ENCODE results near the gene RBMS3.
"Not testable (repeated sequence)": the region's sequence is repeated elsewhere in the genome, so short reads cannot be mapped to it uniquely, and the experiment has no call there.

RBMS3 gene

GRCh38 chr3:29313981-29314726 lies 33.3 kb downstream of the RBMS3 start:
- DNase-seq: no peak

DNA sequence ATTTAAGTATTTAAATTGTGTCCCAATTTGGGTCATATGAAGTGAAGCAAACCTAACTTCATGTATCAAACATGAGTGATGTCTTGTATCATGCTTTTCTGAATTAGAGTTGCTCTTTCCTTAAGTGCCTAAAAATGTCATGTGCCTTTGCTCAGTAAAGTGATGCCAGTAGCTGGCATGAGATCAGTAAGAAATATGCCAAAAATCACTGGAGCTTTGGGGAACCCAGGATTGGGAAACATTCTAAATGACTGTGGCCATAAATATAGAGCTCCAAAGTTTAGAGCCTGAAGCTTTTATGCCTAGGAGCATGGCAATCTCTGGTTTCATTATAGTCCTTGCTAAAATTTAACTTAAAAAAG lies 33.8 kb downstream of the RBMS3 start:
- no peak for DNase-seq

DNA sequence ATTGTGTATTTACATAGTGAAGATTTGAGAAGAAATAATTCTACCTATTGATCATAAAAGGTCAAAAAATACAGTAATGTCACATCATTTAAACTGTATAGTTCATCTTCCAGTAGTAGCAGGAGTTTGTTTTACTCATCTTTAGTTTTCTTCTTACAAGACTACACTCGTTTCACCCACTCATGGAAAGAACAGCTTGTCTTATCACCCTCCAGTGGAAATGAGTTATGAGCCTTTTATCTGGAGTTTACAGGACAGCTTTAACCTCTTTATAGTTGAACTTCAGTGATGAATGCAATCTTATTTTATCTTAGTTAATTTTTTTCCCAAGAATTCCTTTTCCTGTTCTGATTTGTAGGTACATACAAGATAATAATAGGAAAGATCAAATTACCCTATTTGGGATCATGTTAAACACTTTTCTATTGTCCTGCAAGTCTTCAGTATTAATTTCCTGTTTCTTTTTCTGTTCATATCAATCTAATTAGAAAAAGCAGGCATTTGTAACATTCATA lies 36.8 kb downstream of the RBMS3 start:
- DNase-seq: no peak

- no peak for DNase-seq
Measured at GRCh38 chr3:29318251-29318650, 37.4 kb downstream of the RBMS3 start.

DNA sequence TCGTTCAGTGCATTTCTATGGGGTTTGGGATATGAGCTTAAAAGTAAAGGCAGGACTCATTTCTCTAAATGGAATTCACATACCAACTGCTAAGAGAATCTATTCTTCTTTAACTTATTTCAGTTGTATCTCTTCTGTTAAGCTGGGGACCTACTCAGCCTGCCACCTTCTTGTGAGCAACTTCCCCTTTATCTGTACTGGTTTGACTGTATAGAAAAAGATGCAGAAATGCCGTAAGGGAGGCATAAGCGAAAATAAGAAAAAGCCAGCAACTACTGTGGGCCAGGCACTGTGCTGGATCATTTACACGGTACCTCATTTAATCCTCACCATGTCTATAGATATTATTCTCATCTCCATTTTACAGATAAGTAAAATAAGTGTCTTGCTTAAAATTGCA lies 38.4 kb downstream of the RBMS3 start:
- no peak for DNase-seq

- DNase-seq: no peak
Measured at GRCh38 chr3:29319798-29320197, 38.9 kb downstream of the RBMS3 start.

DNA sequence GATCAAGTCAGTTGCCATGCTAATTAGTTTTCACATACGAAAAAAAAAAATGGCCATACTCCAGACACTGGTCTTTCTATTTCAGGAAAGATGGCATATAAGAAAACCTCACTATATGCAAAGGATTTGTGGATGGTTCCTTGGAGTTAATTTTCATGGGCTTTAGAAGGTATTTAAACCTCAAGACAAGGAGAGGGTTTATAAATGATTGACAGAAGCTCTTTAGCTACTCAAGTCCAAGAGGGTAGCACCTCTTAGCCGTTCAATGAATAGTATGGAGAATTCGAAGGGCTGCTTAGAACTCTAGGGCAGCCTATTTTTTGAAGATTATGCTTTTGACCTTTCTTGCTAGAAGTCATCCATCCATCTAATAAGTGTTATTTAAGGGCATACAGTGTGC lies 41.7 kb downstream of the RBMS3 start:
- DNase-seq: no peak

DNA sequence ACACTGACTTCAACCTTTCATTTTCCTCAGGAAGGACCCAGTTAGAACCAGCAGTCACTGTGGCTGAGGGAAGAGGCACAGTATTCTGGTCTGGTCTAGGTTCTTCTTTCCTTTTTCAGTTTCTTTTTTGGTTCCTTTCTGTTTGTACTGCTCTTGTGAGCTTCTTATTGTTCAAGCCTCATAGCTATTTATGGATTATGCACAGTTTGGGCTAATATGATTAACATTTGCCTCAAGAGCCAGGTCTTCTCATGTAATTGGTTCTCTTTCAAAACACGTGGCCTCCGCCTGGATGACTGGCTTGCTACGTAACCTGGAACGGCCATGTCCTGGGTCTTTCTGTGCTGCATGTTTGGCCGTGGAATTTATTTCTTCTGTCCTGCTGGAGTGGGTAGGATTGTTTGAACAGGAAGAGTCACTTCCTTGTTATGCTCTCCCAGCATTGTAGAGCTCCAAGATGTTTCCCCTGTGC lies 43.3 kb downstream of the RBMS3 start:
- peak; percentile 7 to 57 for DNase-seq

DNA sequence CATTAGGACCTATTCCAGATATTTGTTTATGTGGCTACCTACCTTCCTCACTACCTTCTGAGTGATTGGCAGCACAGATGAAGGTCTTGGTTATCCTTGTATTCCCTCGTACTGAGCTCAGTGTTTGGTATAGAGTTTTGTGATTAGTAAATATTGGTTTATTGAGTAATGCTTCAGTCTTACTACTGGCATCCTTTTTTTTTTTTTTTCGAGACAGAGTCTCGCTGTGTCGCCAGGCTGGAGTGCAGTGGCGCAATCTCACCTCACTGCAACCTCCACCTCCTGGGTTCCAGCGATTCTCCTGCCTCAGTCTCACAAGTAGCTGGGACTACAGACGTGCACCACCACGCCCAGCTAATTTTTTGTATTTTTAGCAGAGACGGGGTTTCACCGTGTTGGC lies 45.7 kb downstream of the RBMS3 start:
- not testable (repeated sequence) for DNase-seq

DNA sequence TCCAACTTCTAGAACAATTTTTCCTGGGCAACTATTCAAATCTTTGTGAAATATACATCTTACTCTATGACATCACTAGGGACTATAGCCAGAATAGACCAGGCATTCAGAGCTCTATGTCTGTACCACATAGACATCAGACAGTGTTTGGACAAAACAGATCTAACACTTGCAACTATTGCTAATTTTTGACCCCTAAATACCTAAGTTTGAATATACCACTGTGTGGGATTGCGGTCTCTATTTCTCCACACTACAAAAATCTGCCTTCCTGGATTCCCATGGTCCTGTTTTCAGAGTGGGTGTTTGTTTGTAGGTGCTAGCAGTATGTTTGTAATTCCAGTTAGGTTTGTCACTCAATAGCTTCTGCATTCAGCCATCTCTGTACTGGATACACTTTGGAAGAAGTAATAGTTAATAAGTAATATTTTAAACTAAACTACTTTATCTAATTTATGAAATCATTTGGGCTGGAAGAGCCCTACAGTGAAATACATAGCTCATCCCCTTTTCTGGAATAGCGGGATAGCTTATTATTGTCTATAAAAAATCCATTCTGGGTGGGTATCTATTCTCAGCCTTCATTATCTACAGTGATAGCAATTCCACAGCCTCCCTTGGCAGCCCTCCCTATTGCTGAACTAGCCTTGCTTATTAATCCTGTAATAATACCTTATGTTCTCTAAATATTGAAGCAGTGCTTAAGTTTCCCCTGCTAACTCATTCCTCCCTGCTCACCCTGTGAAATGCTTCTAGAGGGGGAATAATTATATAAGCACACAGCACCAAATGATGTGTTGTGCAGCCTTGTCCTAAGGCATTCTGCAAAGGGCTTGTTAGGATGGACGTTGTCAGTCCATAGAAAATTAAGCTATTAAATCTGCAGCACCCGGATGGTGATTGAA lies 49.4 kb downstream of the RBMS3 start:
- no peak for DNase-seq

- DNase-seq: no peak
Measured at GRCh38 chr3:29331035-29331434, 50.2 kb downstream of the RBMS3 start.

GRCh38 chr3:29331456-29332194 lies 50.8 kb downstream of the RBMS3 start:
- no peak for DNase-seq

DNA sequence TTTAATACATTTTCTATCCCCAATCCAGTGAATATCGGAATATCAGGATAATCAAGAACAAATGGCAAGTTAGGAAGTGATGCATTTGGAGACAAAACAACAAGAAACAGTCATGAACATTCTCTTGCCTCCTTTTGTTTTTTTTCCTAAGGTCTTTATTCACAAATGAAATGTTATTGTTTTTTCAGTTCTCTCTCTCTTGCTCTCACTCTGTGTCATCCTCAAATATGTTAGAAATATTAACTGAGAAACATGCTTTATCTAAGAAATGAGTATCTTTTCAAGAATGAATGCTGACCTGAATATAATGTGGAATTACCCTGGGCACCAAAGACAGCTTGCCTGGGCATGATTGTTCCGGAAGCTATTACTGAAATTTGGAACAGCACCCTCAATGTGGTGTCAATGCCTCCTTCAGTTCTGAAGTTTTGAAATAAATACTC lies 51.3 kb downstream of the RBMS3 start:
- DNase-seq: no peak

DNA sequence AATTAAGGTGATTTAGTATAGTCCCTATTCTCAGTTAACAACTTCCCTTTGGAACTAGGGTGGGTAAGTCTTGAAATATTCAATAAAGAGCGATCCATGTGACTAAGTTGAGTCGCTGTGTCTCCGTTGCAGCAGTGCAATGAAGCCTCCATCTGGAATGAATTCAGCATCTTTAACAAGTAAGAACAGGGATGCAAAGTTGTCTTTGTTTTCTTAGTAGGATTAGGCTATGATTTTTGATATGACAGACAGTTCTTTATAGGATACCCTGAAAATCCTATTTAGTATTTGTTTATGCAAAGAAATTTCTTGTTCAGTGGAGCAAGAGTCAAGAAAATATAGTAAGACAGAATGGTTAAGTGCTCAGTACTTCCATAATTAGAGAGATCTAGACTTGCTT lies 52.7 kb downstream of the RBMS3 start:
- no peak for DNase-seq

GRCh38 chr3:29334706-29335105 lies 53.8 kb downstream of the RBMS3 start:
- DNase-seq: no peak

DNA sequence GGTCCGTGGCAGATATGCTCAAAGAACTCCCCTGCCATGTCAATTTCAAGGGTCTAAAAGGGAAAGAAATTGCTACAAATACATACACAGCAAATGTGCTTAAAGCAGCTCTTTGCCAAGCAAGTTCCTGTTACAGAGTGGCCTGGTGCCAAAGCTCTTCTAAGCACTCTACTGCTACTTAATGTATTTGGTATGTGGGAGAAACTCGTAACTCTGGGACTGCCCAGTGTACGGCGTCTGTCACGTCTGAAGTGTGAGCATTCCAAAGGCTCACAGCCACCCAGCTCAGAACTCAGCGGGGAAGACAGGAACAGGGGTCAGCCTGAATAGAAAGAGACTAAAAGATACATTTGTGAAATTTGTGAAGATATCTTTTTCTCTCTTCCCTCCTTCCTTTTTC lies 54.6 kb downstream of the RBMS3 start:
- DNase-seq: peak; percentile 40 to 90

- DNase-seq: no peak
Measured at GRCh38 chr3:29335943-29336342, 55.1 kb downstream of the RBMS3 start.

DNA sequence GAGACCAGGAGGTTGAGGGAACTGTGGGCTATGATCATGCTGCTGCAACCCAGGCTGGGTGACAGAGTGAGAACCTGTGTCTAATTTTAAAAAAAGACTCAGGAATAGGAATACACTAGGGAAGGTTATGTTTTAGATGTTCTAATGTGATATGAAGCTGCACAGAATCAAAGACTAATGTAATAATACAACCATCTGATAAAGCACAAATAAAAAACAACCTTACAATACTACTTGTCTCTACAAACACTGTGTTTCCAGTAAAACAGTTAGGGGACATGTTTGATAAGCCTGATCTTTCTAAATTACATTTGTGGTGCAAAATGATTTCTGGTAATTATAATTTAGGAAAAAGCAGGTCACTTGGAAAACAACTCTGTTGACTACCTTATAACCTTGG lies 56.7 kb downstream of the RBMS3 start:
- no peak for DNase-seq

DNA sequence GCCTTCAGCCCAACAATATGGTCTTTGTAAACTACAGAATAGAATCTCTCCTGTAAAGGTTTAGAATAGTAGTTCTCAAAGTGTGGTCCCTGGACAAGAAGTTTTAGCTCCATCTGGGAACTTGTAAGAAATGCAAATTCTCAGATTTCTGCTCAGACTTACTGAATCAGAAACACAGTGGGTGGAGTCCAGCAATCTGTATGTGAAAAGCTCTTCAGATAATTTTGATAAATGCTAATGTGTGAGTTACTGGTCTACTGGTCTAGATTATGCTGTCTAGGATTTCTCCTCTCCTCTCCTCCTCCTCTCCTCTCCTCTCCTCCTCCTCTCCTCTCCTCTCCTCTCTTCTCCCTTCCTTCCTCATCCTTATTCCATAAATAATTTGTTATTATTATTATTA lies 57.5 kb downstream of the RBMS3 start:
- DNase-seq: no peak

GRCh38 chr3:29339016-29339833 lies 58.4 kb downstream of the RBMS3 start:
- DNase-seq: no peak

GRCh38 chr3:29344154-29344553 lies 63.3 kb downstream of the RBMS3 start:
- DNase-seq: no peak

DNA sequence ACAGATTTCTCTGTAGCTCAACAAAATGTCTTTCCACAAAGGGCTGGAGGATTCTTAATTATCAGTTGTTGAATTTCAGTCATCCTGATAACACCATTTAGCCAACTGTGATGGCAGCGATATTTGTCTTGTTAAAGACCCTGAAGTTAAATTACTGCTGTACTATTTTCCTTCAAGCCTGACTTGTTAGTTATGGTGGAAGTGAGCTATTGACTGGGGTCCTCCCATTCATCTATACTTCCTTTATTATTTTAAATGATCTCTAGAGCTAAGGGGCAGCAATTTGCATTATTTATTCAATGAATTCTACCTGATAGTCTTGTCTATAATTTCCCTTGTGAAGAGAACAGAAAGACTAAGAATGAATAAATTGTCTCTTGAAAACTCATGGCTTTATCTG lies 64.1 kb downstream of the RBMS3 start:
- DNase-seq: no peak
